Measurements from ENCODE around the gene TTC7B. TPM values are rescaled to one million over a fixed set of nuclear protein-coding genes. Genes with fewer than 3 reads are reported as not detected.

The TTC7B gene
- total and polyA plus RNA-seq, 9 of the 15 experiments (the other 6 are each of a cell fraction or from before 2014, with no cell fraction given), result 2.2 to 77.2 (median 36.7) TPM

DNA sequence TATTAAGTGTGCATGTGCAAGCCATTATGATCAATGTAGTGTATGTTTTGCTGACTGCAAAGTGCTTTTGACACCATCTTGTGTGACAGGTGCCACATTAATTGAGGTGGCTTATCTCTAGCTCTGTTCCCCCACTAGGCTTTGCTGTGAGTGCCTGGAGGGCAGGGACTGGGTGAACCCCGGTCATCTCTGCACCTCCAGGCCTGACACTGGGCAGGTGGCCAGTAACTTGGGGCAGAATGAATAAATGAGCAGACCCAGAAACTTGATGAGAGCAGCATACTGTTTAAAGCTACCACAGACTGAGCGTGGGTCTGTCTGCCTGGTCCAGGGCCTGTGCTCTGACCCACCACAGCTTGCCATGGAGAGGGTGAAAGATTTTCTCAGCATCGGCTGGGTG, 267.8 kb downstream of the TTC7B start:
- WGBS (ENCODE audit: insufficient coverage, low coverage, missing lambda C conversion rate), result 91% methylated on average over 3 of the region's 3 CpGs
- H2AFZ ChIP-seq (ENCODE audit: low read depth, low read length), result no peak overlapping the region
- peaks cover 3 to 9% of the 10 kb centered on the region in 2 experiments; a peak in 3 of 5 replicates for H3K4me1 ChIP-seq (replicated peaks in 1 of 2; ENCODE audit: control insufficient read depth in 2 of 2, insufficient read depth in 2 of 2, low read length in 2 of 2)
- TF ChIP-seq POLR2AphosphoS5 (IDR thresholded peaks at IDR 0.05; ENCODE audit: control insufficient read depth, insufficient read depth, low read depth, low read length) (no peak), PCBP2 (IDR thresholded peaks at IDR 0.05; ENCODE audit: low read depth, low read length, poor library complexity, severe bottlenecking) (no peak), KHSRP (IDR thresholded peaks at IDR 0.05) (no peak), ZFP1 (CRISPR knock-in tag; IDR thresholded peaks at IDR 0.05) (no peak)
- no peaks in the 10 kb centered on the region for H3K27me3 ChIP-seq (ENCODE audit: control insufficient read depth in 2 of 2, insufficient read depth in 2 of 2, low read length in 2 of 2)
- no peak overlapping the region for H3K9ac ChIP-seq (ENCODE audit: insufficient read depth in 1 of 2, low read depth in 2 of 2, low read length in 2 of 2)
- intact Hi-C loops (cut with micrococcal nuclease), result no loop called here
- H3K79me2 ChIP-seq (ENCODE audit: control insufficient read depth, insufficient read depth, low read length), result no peaks in the 10 kb centered on the region
- FAIRE-seq (no peak), DNase-seq (ENCODE audit: extremely low read depth in 1 of 4, low spot score in 3 of 4) (no peak), ATAC-seq (no peak)
- CTCF ChIA-PET (ENCODE audit: low intra/inter-chr PET ratio), result interaction anchor here (0.6 kb wide), 1 partner anchor 25 kb away, joined by 3 read pairs; no protein-coding TSS in a partner anchor
- H3K27ac ChIP-seq (ENCODE audit: extremely low read depth, low read depth, low read length), result no peak overlapping the region
- in situ Hi-C loops (cut with MboI), result no loop called here
- no peak overlapping the region for H3K4me2 ChIP-seq (ENCODE audit: insufficient read depth, low read length)
- no peaks in the 10 kb centered on the region for H3K36me3 ChIP-seq (ENCODE audit: control insufficient read depth, insufficient read depth, low read length)
- H3K9me1 ChIP-seq (ENCODE audit: control insufficient read depth, insufficient read depth, low read length), result no peaks in the 10 kb centered on the region
- POLR2A ChIA-PET, result interaction anchor here (0.7 to 1.1 kb wide), 2 partner anchors 25 to 609 kb away, joined by 3 read pairs; no protein-coding TSS in a partner anchor
- BruUV-seq (replicated peaks), result no TSS peak
- no peak overlapping the region for H3K4me3 ChIP-seq
- no peaks in the 10 kb centered on the region for H4K20me1 ChIP-seq (replicated peaks; ENCODE audit: control insufficient read depth, insufficient read depth, low read length)
- H3K9me3 ChIP-seq (replicated peaks; ENCODE audit: control insufficient read depth, insufficient read depth, low read depth, low read length), result no peaks in the 10 kb centered on the region

GRCh38 chr14:90547968-90548367, 268.3 kb downstream of the TTC7B start:
- Histone ChIP-seq H3K9ac (ENCODE audit: insufficient read depth in 1 of 2, low read depth in 2 of 2, low read length in 2 of 2) (no peak overlapping the region), H2AFZ (ENCODE audit: low read depth, low read length) (no peak overlapping the region), H3K4me2 (ENCODE audit: insufficient read depth, low read length) (no peak overlapping the region), H4K20me1 (replicated peaks; ENCODE audit: control insufficient read depth, insufficient read depth, low read length) (no peaks in the 10 kb centered on the region), H3K9me3 (replicated peaks; ENCODE audit: control insufficient read depth, insufficient read depth, low read depth, low read length) (no peaks in the 10 kb centered on the region), H3K4me1 (replicated peaks in 1 of 2; ENCODE audit: control insufficient read depth in 2 of 2, insufficient read depth in 2 of 2, low read length in 2 of 2) (peaks cover 3 to 9% of the 10 kb centered on the region in 2 experiments; a peak in 3 of 5 replicates), H3K79me2 (ENCODE audit: control insufficient read depth, insufficient read depth, low read length) (no peaks in the 10 kb centered on the region), H3K27ac (ENCODE audit: extremely low read depth, low read depth, low read length) (no peak overlapping the region), H3K9me1 (ENCODE audit: control insufficient read depth, insufficient read depth, low read length) (no peaks in the 10 kb centered on the region), H3K27me3 (ENCODE audit: control insufficient read depth in 2 of 2, insufficient read depth in 2 of 2, low read length in 2 of 2) (no peaks in the 10 kb centered on the region), H3K4me3 (no peak overlapping the region), H3K36me3 (ENCODE audit: control insufficient read depth, insufficient read depth, low read length) (no peaks in the 10 kb centered on the region)
- in situ Hi-C loops (cut with MboI), result no loop called here
- no peak for ATAC-seq
- POLR2A ChIA-PET, result interaction anchor here (1.1 kb wide), 1 partner anchor 25 kb away, joined by 3 read pairs; no protein-coding TSS in a partner anchor
- 74% methylated on average over 2 of the region's 3 CpGs for WGBS (ENCODE audit: insufficient coverage, low coverage, missing lambda C conversion rate)
- DNase-seq (ENCODE audit: extremely low read depth in 1 of 4, low spot score in 3 of 4), result no peak
- TF ChIP-seq, protein P1, sequence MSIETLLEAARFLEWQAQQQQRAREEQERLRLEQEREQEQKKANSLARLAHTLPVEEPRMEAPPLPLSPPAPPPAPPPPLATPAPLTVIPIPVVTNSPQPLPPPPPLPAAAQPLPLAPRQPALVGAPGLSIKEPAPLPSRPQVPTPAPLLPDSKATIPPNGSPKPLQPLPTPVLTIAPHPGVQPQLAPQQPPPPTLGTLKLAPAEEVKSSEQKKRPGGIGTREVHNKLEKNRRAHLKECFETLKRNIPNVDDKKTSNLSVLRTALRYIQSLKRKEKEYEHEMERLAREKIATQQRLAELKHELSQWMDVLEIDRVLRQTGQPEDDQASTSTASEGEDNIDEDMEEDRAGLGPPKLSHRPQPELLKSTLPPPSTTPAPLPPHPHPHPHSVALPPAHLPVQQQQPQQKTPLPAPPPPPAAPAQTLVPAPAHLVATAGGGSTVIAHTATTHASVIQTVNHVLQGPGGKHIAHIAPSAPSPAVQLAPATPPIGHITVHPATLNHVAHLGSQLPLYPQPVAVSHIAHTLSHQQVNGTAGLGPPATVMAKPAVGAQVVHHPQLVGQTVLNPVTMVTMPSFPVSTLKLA (conservative IDR thresholded peaks at IDR 0.05), result no peak
- TF ChIP-seq ADNP (tag; IDR thresholded peaks at IDR 0.05) (no peak), ZNF311 (CRISPR knock-in tag; IDR thresholded peaks at IDR 0.05) (no peak)
- TF ChIP-seq, protein P2, sequence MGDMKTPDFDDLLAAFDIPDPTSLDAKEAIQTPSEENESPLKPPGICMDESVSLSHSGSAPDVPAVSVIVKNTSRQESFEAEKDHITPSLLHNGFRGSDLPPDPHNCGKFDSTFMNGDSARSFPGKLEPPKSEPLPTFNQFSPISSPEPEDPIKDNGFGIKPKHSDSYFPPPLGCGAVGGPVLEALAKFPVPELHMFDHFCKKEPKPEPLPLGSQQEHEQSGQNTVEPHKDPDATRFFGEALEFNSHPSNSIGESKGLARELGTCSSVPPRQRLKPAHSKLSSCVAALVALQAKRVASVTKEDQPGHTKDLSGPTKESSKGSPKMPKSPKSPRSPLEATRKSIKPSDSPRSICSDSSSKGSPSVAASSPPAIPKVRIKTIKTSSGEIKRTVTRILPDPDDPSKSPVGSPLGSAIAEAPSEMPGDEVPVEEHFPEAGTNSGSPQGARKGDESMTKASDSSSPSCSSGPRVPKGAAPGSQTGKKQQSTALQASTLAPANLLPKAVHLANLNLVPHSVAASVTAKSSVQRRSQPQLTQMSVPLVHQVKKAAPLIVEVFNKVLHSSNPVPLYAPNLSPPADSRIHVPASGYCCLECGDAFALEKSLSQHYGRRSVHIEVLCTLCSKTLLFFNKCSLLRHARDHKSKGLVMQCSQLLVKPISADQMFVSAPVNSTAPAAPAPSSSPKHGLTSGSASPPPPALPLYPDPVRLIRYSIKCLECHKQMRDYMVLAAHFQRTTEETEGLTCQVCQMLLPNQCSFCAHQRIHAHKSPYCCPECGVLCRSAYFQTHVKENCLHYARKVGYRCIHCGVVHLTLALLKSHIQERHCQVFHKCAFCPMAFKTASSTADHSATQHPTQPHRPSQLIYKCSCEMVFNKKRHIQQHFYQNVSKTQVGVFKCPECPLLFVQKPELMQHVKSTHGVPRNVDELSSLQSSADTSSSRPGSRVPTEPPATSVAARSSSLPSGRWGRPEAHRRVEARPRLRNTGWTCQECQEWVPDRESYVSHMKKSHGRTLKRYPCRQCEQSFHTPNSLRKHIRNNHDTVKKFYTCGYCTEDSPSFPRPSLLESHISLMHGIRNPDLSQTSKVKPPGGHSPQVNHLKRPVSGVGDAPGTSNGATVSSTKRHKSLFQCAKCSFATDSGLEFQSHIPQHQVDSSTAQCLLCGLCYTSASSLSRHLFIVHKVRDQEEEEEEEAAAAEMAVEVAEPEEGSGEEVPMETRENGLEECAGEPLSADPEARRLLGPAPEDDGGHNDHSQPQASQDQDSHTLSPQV (IDR thresholded peaks at IDR 0.05), result no peak
- BruUV-seq (replicated peaks), result no TSS peak
- intact Hi-C loops (cut with micrococcal nuclease), result no loop called here
- CTCF ChIA-PET (ENCODE audit: low intra/inter-chr PET ratio), result no interaction called here
- FAIRE-seq, result no peak

All from K562 (cell line).